NB4 (cell line): ENCODE measurements around the gene HKDC1.

ENCODE experiments used
- CTCF ChIP-seq: IDR thresholded peaks from one replicate; pipeline ENCODE4 v1.5.1; 2012; ENCODE audit warnings: low read depth, low read length
- MAX ChIP-seq: IDR thresholded peaks from 2 replicates; pipeline ENCODE4 v1.6.1; 2011; ENCODE audit warnings: low read depth, low read length
- POLR2A ChIP-seq: IDR thresholded peaks from 2 replicates; pipeline ENCODE4 v1.6.1; 2011; ENCODE audit warnings: mild to moderate bottlenecking; ENCODE audit not compliant: insufficient read length; ENCODE audit errors: extremely low read depth

DNA sequence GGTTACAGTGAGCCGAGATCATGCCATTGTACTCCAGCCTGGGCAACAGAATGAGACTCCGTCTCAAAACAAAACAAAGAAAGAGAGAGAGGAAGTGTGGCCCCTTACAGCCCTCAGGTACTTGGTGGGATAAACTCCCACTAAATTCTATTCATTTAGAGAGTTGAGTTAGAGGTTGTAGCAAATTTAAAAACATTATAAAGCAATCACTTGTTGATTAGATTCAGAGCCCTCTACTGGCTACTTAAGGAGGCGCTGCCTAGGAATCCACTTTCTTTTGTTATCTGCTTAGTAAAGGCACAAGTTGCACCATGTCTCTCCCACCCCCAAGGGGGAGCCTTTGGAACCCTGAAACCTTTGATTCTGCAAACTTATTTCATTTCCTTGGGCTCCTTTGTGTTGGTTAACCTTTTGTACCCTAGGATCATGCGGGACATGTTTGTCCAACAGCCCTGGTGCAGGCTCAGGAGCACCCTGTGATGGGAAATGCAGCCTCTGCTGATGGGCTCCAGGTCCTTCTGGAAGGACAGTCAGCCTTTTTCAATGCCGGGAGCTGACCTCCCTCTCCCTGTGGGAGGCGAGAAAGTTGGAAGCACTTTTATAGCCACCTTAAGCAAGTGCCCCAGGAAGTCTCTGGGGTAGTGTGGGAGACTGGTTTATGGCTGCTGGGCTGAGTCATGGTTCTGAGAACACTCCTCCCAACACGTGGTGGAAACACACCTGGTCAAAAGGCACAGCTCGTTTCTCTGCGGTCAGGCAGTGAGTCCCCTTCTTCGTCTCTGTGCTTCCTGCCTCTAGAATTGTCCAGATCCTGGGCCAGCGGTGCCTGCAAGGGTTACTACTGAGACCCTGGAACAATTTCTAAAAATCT is 2.3 kb downstream of the HKDC1 start:
- TF ChIP-seq CTCF (peak; percentile 82), POLR2A (no peak), MAX (peak; percentile 98)
